GM15510 (cell line): ENCODE data around the gene IL2RG.

Experiments used
- POLR2A ChIP-seq: IDR thresholded peaks from 3 replicates; pipeline ENCODE4 v1.6.1; 2011; ENCODE audit warnings: borderline replicate concordance; ENCODE audit not compliant: insufficient read length; ENCODE audit errors: extremely low read depth

The IL2RG gene

GRCh38 chrX:71099736-71100135 is 11.6 kb downstream of the IL2RG start:
- TF ChIP-seq POLR2A = no peak

- no peak for TF ChIP-seq POLR2A
Measured at GRCh38 chrX:71098951-71099506, 12.3 kb downstream of the IL2RG start.

GRCh38 chrX:71098302-71098701 is 13.1 kb downstream of the IL2RG start:
- no peak for TF ChIP-seq POLR2A

GRCh38 chrX:71096760-71097032 is 14.7 kb downstream of the IL2RG start:
- TF ChIP-seq POLR2A = no peak

- TF ChIP-seq POLR2A = no peak
Measured at GRCh38 chrX:71095981-71096759, 15.2 kb downstream of the IL2RG start.

- TF ChIP-seq POLR2A = peak; percentile 67
Measured at GRCh38 chrX:71095555-71095980, 15.8 kb downstream of the IL2RG start, which contains the start of gene FOXO4. Gene FOXO4 (plus strand): TSS chrX:71095851. CDS start chrX:71096529, 678 bp downstream.

GRCh38 chrX:71095033-71095432 is 16.3 kb downstream of the IL2RG start:
- no peak for TF ChIP-seq POLR2A

- no peak for TF ChIP-seq POLR2A
Measured at GRCh38 chrX:71091263-71091662, 20.1 kb downstream of the IL2RG start.

GRCh38 chrX:71085900-71086299 is 25.5 kb downstream of the IL2RG start:
- no peak for TF ChIP-seq POLR2A

- no peak for TF ChIP-seq POLR2A
Measured at GRCh38 chrX:71082822-71083221, 28.6 kb downstream of the IL2RG start.

- no peak for TF ChIP-seq POLR2A
Measured at GRCh38 chrX:71082124-71082647, 29.2 kb downstream of the IL2RG start.

- no peak for TF ChIP-seq POLR2A
Measured at GRCh38 chrX:71081330-71082123, 29.9 kb downstream of the IL2RG start.

- no peak for TF ChIP-seq POLR2A
Measured at GRCh38 chrX:71070531-71070930, 40.8 kb downstream of the IL2RG start.

- peak; percentile 72 for TF ChIP-seq POLR2A
Measured at GRCh38 chrX:71068044-71068918, 43.1 kb downstream of the IL2RG start, which contains the start of gene SNX12. Gene SNX12 (minus strand): TSS chrX:71068334. CDS start chrX:71068306, 28 bp downstream.

- TF ChIP-seq POLR2A = no peak
Measured at GRCh38 chrX:71067712-71068043, 43.7 kb downstream of the IL2RG start.

- TF ChIP-seq POLR2A = no peak
Measured at GRCh38 chrX:71067089-71067488, 44.3 kb downstream of the IL2RG start.
